HG03571 (cell line): ENCODE measurements around the gene MBD3L4.
"Not testable (repeated sequence)": the region's sequence is repeated elsewhere in the genome, so short reads cannot be mapped to it uniquely, and the experiment has no call there.

Source experiments
- ATAC-seq: cut with Tn5 transposase; IDR thresholded peaks from one replicate; pipeline ENCODE4 v1.9.1; 2021; ENCODE audit not compliant: unreplicated experiment

The MBD3L4 gene

GRCh38 chr19:7051421-7051820 is 11.4 kb upstream of the MBD3L4 start:
- not testable (repeated sequence) for ATAC-seq

- ATAC-seq: not testable (repeated sequence)
These were observed 9.0 kb upstream of the MBD3L4 start, which contains the start of gene MBD3L2 for GRCh38 chr19:7049021-7049420. MBD3L2 (plus strand) TSS chr19:7049321; CDS start chr19:7049374, 53 bp downstream.

- ATAC-seq: not testable (repeated sequence)
These were observed 1.6 kb upstream of the MBD3L4 start for GRCh38 chr19:7041563-7041962.

- not testable (repeated sequence) for ATAC-seq
These were observed 9.7 kb downstream of the MBD3L4 start, which contains the start of gene MBD3L5 for GRCh38 chr19:7030278-7030677. MBD3L5 (plus strand) TSS chr19:7030578; CDS start chr19:7030612, 34 bp downstream.

DNA sequence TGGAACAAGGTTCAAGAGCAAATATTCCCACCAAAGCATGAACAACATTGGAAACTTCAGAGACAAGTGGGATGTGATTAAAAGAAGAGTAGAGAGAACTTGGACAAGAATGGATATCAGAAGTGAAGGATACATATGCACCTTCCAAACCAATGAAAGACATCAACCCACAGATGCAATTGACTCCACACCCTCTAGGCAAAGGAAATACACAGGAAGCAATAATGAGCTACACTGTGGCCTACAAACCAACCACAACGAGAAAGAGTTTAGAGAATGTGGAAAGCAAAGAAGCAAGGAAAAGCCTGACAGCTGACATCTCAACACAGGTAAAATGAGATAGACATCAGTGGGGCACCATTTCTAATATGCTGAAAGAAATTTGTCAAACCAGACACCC is 11.2 kb downstream of the MBD3L4 start:
- not testable (repeated sequence) for ATAC-seq

GRCh38 chr19:7021331-7021730 is 18.6 kb downstream of the MBD3L4 start, which contains the start of gene MBD3L2B:
MBD3L2B (minus strand) TSS chr19:7021431; CDS start chr19:7021397, 34 bp downstream.
- not testable (repeated sequence) for ATAC-seq

DNA sequence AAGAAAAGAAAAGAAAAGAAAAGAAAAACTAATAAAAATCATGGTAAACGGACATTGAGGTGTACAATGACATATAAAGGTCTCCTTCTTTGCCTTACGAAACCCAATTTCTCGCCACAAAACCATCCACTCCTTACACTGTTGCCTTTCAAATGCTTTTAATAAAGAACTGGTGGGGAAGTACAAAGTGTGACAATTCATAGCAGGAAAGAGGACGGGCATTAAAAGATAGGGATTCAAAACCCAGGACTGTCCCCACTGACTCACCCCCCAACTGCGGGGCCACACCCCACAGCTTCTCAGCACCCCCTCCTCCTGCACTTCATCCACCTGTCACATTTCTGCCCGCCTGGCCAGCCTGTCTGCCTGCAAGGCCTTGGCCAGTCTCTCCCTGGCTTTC is 21.2 kb downstream of the MBD3L4 start:
- no peak for ATAC-seq

DNA sequence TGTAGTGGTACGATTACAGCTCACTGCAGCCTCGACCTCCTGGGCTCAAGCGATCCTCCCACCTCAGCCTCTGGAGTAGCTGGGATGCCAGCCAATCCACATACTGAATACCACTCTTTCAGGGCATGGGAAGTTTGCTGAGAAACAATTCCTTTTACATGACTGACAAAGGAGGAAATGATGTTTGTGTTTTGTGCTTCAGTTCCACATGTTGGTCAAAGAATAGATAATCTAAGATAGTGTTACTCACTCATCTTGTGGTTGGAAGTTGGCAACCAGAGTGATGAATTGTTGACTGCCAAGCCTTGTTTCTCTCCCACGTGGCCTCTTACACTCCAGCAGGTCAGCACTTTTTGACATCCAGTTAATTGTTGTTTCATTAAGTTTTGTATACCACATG is 26.3 kb downstream of the MBD3L4 start:
- no peak for ATAC-seq

DNA sequence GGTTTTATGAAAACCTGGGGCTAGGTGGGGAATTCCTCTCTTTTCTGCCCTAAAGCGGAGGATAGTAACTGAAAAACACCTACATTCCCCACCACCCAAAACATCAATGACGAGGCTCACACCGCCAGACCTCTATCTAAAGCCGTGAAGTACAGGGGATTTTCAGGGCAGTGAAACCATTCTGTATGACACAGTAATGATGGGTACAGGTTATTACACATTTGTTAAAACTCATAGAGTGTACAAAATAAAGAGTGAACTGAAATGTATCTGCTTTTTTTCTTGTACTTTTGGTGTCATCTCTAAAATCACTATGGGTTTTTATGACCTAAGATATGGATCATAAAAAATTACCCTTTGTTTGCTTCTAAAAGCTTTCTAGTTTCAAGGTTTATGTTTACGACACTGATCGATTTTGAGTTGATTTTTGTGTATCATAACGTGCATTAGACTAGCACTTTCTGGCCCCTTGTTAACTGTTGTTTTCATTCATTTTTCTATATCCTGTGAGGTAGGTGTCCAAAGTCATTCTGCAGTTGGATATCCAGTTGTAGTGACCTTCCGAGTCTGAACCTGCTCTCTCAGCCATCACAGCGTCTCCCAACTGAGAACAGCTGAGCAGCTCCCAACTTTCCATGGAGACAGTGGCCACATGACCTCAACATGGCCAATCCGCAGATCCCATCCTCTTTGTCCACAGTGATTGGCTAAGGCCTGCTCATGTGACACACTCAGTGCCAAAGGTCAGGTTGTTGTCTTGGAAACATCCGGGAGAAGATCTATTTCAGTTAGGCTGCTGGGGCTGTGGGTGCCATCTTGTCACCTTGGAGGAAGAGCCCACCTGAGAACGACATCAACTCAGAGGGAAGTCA is 29.0 kb downstream of the MBD3L4 start:
- ATAC-seq: no peak

GRCh38 chr19:7007859-7008258 is 32.1 kb downstream of the MBD3L4 start:
- ATAC-seq: no peak

DNA sequence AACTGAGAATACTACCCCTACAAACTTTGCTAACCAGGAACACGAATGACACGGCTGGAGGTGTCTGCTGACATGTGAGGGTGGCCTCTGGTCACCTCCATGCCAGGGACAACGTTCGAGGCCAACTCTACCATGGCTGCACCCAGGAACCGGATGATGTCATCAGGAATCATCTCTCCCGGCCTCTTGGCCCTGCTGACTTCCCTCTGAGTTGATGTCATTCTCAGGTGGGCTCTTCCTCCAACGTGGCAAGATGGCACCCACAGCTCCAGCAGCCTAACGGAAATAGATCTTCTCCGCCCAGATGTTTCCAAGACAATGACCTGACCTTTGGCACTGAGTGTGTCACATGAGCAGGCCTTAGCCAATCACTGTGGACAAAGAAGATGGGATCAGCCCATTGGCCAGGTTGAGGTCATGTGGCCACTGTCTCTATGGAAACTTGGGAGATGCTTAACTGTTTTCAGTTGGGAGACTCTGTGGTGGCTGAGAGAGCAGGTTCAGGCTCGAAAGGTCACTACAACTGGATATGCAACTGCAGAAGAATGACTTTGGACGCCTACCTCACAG is 33.8 kb downstream of the MBD3L4 start:
- no peak for ATAC-seq

DNA sequence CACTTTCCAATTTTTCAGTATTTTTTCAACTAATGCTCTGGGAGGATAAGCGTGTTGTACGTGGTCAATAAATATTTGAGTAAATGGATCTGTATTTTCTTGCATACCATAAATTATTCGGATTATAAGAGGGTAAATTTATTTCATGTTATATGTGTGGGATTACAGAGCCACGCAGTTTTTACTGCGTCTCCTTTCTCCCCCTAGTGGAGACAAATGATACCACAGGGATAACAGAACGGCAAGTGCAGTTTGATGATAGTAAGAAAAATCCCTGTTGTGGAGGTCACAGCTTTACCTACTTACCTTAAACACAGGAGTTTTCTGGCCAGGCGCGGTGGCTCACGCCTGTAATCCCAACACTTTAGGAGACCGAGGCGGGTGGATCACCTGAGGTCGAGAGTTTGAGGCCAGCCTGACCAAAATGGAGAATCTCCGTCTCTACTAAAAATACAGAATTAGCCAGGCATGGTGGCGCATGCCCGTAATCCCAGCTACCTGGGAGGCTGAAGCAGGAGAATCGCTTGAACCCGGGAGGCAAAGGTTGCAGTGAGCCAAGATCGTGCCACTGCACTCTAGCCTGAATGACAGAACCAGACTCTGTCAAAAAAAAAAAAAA is 35.6 kb downstream of the MBD3L4 start:
- no peak for ATAC-seq

GRCh38 chr19:7000816-7001215 is 39.2 kb downstream of the MBD3L4 start:
- no peak for ATAC-seq

DNA sequence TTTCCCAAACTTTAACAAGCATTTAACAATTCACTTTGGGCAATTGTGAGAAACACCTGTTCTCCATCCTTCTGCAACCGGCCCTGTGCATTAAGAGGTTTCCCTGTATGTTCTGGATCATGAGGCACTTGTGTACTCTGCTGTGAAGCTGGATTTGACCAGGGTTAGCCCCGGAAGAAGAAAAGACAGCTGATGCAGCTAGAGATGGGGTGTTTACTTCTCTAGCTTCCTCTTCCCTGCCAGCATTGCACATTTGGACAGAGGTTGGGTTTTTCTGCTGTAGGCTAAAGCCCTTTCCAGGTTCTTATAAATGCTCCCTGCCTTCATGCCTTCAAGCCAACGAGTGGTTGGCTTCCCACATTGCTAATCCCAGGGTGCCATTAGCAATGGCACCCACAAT is 39.6 kb downstream of the MBD3L4 start:
- ATAC-seq: no peak

DNA sequence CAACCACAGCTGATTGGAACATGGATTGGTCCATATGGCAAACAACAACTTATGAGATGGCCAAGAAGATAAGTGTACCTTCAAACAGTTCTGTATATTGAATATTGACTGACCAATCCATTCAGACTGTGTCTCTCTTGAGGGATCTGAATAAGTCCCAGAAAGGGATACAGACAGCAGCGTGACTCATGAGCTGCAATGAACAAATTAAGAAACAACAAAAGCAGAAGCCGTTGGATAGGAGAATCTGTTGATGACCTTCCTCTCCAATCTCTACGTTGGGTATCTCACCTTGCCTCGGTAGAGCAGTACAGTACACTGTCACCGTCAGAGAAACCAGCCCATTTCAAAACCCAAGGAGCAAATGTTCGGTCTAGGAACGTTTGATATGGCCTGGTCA is 40.0 kb downstream of the MBD3L4 start:
- ATAC-seq: no peak

DNA sequence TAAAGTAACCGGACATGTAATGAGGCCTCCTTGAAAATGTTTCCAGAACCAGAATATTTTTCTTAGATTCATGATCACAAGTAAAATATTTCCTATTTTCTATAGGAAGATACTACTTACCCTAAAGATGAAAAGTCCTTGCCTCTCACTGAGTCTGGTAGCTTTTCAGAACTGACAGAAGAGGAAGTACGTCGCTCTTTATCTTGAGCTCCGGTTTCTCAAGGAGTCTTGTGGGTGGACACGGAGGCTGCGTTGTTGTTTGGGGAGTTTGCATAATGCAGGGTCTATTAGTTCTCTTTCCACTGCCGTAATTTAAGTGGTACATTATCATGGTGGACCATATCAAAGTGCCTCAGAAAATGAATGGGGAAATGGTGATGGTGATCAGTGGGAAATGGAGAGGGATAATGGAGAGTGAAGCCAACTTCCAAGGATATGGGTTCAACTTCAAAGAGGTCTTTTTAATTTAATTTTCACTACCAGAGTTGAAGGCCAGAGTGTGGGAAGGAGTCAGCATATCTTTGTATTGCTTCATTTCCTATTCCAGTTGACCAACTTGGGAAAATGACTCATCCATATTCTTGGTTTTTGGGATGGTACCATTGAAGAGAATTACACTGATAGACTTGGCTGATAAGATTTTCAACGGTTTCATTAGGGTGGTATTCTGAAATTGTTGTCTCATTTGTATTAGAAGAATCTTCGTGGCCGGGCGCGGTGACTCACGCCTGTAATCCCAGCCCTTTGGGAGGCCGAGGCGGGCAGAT is 42.1 kb downstream of the MBD3L4 start:
- ATAC-seq: no peak

- ATAC-seq: no peak
These were observed 43.2 kb downstream of the MBD3L4 start for GRCh38 chr19:6996810-6997209.

- ATAC-seq: no peak
These were observed 44.9 kb downstream of the MBD3L4 start for GRCh38 chr19:6995054-6995453.

DNA sequence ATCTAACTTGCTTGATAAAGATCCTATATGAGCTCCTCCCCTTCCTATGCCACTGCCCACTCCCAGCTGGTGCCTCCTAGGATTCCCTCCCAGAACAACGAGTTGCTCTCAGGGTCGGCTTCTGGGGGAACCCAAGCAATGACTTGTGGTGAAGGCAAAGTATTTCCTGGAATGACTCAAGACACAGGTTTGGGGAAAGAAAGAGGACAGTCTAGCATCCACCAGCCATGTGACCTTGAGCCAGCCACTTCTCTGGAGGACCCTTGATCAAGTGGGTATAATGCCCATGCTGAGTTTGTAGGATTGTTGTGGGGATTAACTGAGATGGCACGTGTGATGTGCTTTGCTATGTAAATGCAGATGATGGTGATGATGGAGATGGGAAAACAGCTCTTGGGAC is 51.7 kb downstream of the MBD3L4 start:
- no peak for ATAC-seq

- no peak for ATAC-seq
These were observed 52.1 kb downstream of the MBD3L4 start for GRCh38 chr19:6987850-6988249.
